ENCODE results near the gene MYO19.
"Not testable (repeated sequence)": the region's sequence is repeated elsewhere in the genome, so short reads cannot be mapped to it uniquely, and the experiment has no call there.

The MYO19 gene

GRCh38 chr17:36529121-36529520 is 5.5 kb downstream of the MYO19 start:
- DNase-seq, result peak in 1 of 2 donors; percentile 10

DNA sequence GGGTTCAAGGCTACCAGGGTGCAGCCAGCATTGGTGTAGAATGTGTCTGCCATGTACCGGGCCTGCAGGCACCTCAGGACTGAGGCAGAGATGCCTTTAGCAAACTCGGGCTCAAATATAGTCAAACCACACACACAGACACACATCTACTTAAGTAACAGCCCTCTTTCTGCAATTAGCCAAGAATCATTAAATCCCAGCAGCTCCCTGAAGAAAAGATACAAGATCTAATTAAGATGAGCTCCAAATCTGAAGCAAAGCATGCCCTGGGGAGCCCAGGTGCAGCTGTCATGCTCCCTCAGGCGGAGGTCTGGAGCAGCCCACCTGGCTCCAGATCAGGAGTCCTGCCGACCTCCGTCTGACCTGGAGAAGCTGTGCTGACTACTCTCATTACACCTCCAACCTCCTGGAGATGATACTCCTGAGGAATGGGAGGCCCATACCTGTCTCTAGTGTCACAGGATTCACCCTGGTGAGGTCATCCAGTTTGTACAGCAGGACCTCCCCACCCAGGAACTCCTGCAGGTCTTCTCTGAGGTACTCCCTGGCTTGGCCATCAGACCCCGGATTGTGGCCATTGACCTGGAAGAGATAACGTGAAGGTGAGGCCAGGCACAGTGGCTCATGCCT is 6.9 kb downstream of the MYO19 start:
- no peak for DNase-seq

- DNase-seq, result no peak
These were observed 8.8 kb downstream of the MYO19 start for GRCh38 chr17:36525888-36526287.

DNA sequence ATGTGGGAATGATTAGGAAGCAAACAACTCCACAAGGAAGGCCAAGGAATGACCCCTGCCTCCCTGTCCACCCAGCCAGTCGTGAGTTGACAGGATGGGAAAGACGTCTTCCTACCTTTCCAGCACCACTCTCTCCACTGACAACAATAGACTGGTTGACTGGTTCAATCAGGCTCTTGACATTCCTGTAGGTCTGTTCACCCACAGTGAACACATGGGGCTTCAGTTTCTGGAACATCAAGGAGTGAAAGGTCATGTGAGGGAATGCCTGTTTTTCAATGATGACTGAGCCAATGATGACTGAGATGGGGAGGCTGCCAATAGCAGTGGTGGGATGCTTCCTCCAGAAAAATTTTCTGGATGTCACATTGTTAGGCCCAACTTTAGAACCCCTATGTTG is 9.6 kb downstream of the MYO19 start:
- no peak for DNase-seq

- no peak for DNase-seq
These were observed 10.2 kb downstream of the MYO19 start for GRCh38 chr17:36524428-36524876.

DNA sequence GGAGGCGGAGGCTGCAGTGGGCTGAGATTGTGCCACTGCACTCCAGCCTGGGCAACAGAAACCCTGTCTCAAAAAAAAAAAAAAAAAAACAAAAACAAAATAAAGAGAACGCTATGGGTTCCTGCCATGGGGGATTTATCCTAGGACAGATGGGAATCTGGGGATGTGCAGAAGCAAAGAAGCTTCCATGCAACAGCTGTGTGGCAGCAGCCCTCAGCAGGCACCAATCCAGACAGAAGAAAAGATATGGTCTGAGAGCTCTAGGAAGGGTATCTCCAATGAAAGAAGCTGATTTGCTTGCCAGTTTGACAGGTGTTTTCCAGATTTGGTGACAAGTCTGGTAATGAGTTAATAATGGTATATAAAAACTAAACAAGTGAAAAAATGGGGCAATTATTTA is 11.6 kb downstream of the MYO19 start:
- no peak for DNase-seq

GRCh38 chr17:36515837-36516236 is 18.8 kb downstream of the MYO19 start:
- no peak for DNase-seq

GRCh38 chr17:36514856-36515255 is 19.8 kb downstream of the MYO19 start:
- no peak for DNase-seq

DNA sequence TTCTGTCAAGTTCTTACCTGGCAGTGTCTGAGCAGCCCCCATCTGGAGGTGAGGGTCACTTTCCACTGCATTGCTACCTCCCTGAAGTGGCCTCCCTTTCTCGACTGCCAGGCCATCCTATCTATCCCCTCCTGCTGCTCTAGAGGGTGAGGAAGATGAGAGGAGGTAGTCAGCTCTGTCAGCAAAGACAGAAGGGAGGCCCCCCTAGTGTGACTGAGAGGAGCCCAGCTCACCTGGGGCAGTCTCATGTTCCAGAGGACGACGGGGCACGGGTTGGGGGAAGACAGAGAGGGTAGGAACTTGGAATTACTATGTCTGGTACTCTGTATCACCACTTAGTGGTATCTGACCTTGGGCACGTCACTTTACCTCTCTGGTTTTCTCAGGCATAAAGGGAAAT is 22.0 kb downstream of the MYO19 start:
- DNase-seq, result no peak

DNA sequence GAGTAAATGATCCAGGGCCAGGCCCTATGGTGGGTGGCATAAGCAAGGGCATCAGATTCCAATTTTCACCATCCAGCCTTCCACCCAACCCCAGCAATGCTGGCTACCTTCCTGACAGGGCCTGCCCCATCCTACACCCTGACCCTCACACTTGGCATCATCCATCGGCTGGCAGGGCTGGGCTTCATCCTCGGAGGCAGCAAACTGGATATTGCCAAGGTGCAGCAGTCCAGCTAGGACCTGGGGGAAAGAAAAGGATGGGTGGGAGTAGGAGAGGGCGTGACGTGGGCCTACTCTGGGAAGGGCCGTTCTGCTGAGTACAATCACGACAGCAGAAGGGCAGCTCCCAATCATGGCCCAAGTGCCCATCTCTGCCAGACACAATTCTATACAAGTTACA is 23.5 kb downstream of the MYO19 start:
- DNase-seq, result no peak

DNA sequence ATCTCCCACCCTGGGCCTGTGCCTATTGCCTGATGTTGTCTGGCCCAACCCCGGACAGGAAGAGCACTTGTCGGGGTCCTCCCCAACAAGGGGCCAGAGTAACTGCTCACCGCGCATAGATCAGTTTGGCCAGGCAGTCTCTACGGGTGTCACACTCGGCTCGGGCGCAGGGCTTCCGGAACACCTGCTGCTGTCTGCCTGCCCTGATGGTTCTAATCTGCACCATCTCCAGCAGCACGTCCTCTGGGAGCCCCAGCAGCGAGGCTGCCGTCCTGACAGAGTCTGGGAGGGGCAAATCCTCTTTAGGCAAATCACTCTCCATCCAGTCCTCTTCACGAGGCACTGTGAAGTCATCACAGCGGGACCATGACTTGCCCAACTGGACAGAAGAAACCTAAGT is 24.0 kb downstream of the MYO19 start:
- DNase-seq, result no peak

- no peak for DNase-seq
These were observed 25.2 kb downstream of the MYO19 start for GRCh38 chr17:36509272-36509985.

GRCh38 chr17:36508439-36508838 is 26.2 kb downstream of the MYO19 start:
- not testable (repeated sequence) for DNase-seq

DNA sequence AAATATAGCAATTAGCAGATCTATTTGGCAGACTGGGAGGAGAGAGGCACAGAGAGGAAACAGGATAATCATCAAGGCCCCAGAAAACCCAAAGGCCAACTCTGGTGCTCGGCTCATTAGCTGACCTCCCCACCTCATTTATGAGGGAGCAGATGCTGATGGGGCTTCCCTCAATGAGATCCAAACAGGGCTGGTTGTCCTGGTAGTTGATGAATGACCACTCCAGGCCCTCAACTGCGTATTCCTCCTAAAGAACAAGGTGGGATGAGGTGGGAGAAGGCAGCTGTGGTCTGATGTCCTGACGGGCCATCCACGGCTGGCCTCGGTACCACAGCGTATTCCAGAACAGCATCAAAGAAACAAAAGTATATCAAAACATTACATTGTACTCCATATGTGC is 27.4 kb downstream of the MYO19 start:
- no peak for DNase-seq

- DNase-seq, result no peak
These were observed 27.8 kb downstream of the MYO19 start for GRCh38 chr17:36506831-36507230.

DNA sequence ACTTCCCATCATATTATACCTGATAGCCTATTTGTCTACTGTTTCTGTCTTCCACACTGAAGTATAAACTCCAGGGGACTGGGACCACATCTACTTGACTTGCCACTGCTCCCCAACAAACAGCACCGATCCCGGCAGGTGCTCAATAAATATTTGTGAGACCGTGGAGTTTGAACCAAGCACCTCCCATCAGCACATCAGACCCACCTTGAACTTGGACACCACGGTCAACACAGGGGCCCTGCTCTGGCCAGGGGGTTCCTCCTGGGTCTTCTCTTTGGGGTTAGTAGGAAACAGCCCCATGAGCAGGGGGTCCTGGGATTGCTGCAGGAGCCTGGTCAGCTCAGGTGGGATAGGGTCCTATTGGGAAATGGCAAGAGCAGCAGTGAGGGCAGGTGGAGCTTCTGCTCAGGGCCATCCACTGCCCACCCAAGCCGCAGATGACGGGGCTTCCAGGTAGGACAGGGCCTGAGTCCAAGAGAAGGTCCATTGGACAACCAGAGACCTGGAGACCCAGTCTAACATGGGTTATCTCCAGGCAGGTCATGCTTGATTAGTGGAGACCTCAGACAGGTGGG is 28.3 kb downstream of the MYO19 start:
- no peak for DNase-seq

- DNase-seq, result no peak
These were observed 29.5 kb downstream of the MYO19 start for GRCh38 chr17:36505171-36505570.

- no peak for DNase-seq
These were observed 30.5 kb downstream of the MYO19 start for GRCh38 chr17:36504156-36504545.

GRCh38 chr17:36503456-36504155 is 31.1 kb downstream of the MYO19 start:
- no peak for DNase-seq

GRCh38 chr17:36501963-36502362 is 32.7 kb downstream of the MYO19 start:
- DNase-seq, result no peak

DNA sequence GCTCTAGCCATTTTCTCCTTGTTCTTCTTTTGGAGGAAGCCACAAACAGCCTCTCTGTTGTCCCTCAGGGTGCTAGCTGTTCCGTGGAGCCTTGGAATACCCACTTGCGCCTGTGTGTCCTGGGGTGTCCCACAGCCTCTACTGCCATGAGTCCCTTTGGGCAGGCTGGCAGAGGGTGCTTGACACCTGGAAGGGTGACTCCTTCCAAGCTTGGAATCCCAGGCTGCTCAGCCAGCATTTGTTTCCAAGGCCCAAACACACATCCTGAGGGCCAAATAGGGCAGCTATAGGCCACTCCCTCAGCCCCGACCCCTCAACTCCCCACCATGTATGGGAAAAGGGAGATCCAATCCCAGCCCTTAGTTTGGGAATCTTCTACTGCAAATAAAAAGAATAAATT is 33.3 kb downstream of the MYO19 start:
- no peak for DNase-seq

GRCh38 chr17:36500745-36501225 is 33.9 kb downstream of the MYO19 start:
- no peak for DNase-seq

GRCh38 chr17:36498560-36499300 is 35.9 kb downstream of the MYO19 start:
- DNase-seq, result no peak

Data from inflammatory macrophage (primary cell).